ENCODE results near the gene CCDC146.
"Not testable (repeated sequence)": the region's sequence is repeated elsewhere in the genome, so short reads cannot be mapped to it uniquely, and the experiment has no call there.

The CCDC146 gene

DNA sequence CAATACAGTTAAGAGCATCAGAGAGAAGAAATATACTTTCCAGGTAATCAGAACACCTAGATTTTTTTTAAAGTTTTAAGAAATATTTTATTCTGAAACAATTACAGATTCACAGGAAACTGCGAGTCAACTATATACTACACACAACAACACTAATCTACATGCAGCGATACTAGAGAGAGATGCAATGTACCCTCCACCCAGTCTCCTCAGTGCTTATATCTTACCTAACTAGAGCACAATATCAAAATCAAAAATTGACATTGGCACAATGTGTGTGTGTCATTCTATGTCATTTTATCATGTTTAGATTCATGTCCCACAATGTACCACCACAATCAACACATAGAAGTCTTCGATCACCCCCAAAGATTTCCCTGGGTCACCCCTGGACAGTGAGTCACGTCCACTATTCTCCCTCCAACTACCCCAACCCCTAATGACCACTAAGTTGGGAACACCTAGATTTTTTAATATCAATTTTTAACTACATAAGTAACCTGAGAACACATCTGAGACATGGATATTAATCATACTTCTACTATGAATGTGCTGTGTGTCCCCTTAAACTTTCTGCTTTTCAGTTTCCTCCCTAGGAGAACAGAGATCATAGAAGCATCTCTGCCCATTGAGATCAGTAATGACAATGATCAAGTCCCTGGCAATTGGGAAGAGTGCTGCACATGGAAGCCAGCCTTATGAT is 207.2 kb downstream of the CCDC146 start:
- H3K27ac ChIP-seq: no peak overlapping the region
- TF ChIP-seq CTCF (conservative IDR thresholded peaks at IDR 0.05) (no peak), ZFX (IDR thresholded peaks at IDR 0.05) (no peak)

DNA sequence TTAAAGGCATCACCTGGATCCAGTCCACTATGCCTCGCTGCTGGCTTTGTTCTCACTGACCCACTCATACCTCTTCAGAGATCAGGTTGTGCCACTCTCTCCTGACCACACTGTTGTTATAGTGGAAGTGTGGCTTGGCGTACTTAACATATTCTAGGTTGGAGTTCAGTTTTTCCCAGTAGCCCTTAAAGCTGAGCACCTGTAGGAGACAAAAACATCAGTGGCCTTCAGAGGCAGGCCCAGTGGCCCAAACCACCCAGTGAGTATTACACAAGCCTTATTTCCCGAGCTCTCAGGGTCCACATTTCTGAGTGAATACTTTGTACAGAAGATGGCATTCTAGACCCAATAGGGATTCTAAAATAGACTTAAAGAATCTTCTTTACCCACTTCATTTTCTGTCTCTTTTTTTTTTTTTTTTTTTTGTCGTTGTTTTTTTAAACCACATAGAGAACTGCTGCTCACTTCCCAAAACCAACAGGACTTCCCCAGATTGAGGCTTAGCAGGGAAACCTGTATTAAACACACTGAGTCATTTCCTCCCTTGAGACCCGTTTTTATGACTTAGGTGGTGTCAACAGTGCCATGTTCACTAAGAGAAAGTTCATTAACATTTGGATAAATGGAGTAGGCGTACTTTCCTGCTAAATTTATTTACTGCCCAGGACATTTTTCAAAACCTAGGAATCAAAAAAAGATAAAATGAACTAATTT is 207.9 kb downstream of the CCDC146 start:
- TF ChIP-seq ZFX (IDR thresholded peaks at IDR 0.05) (no peak), CTCF (conservative IDR thresholded peaks at IDR 0.05) (no peak)
- no peak overlapping the region for H3K27ac ChIP-seq

- H3K27ac ChIP-seq: no peak overlapping the region
These were observed 209.7 kb downstream of the CCDC146 start for GRCh38 chr7:77331938-77332695.

DNA sequence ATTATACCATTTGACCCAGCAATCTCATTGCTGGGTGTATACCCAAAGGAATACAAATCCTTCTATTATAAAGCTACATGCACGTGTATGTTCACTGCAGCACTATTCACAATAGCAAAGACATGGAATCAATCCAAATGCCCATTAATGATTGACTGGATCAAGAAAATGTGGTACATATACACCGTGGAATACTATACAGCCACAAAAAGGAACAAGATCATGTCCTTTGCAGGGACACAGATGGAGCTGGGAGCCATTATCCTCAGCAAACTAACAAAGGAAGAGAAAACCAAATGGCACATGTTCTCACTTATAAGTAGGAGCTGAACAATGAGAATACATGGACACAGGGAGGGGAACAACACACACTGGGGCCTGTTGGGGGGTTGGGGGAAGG is 211.6 kb downstream of the CCDC146 start:
- not testable (repeated sequence) for H3K27ac ChIP-seq

More at GRCh38 chr7:77331938-77332695, 209.7 kb downstream of the CCDC146 start:
- TF ChIP-seq CTCF (conservative IDR thresholded peaks at IDR 0.05): peak; percentile 92
- no peak for TF ChIP-seq ZFX (IDR thresholded peaks at IDR 0.05)

DNA sequence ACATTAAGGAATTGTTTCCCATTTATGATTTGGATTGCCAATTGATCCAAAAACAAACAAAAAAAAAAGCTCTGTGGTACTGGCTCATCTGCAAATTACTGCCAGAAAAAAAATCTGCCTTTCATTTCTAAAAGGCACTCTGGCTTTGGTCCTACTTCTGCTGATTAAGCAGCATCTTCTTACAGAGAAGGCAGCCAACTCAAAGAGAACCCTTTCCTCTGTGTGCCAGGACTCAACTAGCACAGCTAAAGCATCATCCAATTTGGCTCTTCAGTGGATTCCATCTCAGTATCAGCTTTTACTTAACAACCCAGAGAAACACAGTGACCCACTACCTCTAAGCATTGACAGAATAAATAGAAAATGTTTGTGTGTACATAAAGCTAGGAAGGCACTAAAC is 213.2 kb downstream of the CCDC146 start:
- H3K27ac ChIP-seq: no peak overlapping the region

GRCh38 chr7:77337456-77337990 is 215.1 kb downstream of the CCDC146 start:
- no peak for TF ChIP-seq CTCF (conservative IDR thresholded peaks at IDR 0.05)
- TF ChIP-seq ZFX (IDR thresholded peaks at IDR 0.05): no peak
- H3K27ac ChIP-seq: no peak overlapping the region

More for the DNA sequence above, 213.2 kb downstream of the CCDC146 start:
- TF ChIP-seq CTCF (conservative IDR thresholded peaks at IDR 0.05) (no peak), ZFX (IDR thresholded peaks at IDR 0.05) (no peak)

- H3K27ac ChIP-seq: no peak overlapping the region
- TF ChIP-seq ZFX (IDR thresholded peaks at IDR 0.05) (no peak), CTCF (conservative IDR thresholded peaks at IDR 0.05) (no peak)
These were observed 215.8 kb downstream of the CCDC146 start for GRCh38 chr7:77338260-77338659.

All from C4-2B (cell line).